Ammon's horn (tissue), 1 donor: Measurements from ENCODE around the gene UBR3.
"Not testable (repeated sequence)": the region's sequence is repeated elsewhere in the genome, so short reads cannot be mapped to it uniquely, and the experiment has no call there.

Experiments used
- DNase-seq: peaks from one replicate; pipeline ENCODE4 v3.0.0-alpha.2; 2016; ENCODE audit warnings: low spot score

Gene UBR3

DNA sequence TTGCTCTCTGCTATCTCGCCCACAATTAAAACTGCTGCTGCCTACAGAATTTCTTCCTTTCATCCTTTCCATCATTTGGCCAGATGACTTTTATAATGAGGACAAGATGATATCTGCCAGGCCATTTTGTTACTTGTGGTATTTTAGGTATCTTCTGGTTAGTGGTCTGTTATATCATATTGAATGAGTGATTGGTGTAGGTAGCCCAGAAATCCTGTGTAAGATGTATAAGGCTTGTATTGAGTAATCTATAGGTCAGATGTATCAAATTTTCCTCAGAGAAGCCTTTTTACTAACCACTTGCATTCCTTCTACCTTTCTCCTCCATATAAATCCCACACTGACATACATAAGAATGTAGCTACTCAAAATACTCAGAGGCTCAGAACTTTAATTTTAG, 118.3 kb downstream of the UBR3 start:
- no peak for DNase-seq

DNA sequence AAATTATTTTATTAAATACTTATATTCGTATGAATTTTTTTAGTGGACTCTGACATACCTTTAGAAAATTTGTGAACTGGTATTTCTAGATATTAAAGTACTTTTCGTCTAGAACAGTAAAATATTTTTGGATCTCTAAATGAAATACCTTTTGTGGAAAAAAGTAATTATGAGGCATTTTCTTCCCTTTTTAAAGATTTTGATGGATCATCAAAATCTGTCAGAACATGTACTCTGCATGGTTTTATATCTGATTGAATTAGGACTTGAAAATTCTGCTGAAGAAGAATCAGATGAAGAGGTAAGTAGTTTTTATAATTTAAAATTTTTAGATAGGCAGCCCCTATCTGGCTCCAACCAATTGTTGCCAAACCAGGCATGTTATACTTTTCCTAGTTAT, 118.8 kb downstream of the UBR3 start:
- DNase-seq, result no peak

DNA sequence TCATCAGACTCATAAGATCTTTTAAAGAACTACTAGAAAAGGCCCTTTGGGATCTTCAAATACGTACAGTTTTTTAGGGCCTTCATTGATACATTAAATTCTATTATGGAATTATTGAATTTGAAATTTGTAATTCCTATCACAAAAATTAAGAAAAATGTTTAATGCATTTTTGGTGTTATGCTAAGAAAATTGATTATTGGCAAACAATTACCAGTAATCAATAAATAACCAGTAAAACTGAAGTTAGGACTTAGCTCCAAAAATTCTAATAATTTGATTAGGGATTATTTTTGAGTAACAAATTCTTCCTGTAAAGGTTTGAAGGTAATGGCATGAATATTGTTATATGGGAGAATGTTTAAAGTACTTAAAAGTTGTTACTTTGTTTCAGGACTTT, 119.3 kb downstream of the UBR3 start:
- DNase-seq, result no peak

DNA sequence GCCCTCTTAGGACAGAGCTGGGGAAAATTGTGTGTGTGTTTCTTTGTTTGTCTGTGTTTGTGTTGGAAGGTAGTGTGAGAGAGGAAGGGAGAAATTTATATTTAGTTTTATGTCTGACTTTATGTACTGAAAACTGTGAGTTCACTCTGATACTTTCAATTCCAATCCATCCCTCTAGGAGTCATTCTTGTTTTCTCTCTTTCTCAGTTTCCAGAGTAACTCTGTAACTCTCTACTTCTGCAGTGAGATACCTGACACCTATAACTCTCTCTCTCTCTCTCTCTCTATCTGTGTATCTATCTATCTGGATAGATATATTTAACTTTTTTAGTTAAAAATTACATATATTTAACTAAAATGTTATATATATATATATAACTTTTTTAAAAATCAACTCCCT, 128.7 kb downstream of the UBR3 start:
- no peak for DNase-seq

DNA sequence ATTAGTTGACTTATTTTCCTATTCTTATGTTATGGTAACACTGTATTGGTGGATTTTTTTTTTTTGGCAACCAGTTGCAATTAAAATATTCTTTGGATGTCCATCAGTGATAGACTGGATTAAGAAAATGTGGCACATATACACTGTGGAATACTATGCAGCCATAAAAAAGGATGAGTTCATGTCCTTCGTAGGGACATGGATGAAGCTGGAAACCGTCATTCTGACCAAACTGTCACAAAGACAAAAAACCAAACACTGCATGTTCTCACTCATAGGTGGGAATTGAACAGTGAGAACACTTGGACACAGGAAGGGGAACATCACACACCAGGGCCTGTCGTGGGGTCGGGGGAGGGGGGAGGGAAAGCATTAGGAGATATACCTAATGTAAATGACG, 130.0 kb downstream of the UBR3 start:
- not testable (repeated sequence) for DNase-seq

DNA sequence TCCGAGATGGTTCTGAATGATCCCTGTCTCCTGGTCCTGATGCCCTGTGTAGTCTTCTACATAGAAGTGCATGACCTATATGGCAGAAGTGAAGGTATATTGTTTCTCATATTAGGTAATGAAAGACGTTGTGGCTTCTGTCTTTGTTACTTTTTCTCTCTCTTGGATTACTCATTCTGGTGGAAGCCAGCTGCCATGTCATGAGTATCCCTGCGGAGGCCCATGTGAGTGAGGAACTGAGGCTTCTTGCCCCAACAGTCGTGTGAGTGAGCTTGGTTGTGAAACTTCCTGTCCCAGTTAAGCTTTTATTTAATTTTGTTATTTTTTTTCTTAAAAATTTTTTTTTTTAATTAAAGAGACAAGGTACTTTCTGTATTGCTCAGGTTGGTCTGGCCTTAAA, 134.7 kb downstream of the UBR3 start:
- DNase-seq, result no peak

DNA sequence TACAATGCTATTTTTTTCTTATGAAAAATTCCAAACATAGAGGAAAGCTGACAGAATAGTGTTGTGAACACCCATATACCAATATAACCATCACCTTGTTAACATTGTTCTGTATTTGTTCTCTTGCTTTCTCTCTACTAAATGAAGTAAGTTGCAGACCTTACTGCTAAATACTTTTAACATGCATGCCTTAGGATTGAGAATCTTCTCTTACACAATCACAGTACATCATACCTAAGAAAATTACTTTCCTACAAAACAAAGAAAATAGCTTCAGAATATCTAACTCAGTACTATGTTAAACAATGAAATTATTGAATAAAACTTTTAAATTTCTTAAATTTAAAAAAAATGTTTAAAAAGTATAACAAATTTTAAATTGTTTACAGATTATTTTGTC, 136.5 kb downstream of the UBR3 start:
- no peak for DNase-seq

DNA sequence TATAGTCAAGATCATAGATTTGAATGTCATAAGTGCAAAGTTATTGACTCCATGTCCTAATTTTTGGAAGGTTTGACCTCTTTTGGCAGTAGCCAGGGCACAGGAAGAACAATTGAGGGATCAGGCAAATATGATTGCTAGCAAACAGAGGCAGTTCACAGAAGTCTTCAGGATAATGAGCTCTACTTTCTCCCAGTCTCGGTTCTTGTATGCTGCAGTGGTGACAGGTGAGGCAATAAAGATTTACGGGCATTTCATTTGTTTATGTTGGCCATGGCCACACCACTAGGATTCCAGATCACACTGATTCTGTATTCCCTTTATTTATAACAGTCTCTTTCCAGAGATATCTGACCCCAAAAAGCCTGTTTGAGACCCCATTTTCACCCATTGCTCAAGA, 137.5 kb downstream of the UBR3 start:
- DNase-seq, result no peak

DNA sequence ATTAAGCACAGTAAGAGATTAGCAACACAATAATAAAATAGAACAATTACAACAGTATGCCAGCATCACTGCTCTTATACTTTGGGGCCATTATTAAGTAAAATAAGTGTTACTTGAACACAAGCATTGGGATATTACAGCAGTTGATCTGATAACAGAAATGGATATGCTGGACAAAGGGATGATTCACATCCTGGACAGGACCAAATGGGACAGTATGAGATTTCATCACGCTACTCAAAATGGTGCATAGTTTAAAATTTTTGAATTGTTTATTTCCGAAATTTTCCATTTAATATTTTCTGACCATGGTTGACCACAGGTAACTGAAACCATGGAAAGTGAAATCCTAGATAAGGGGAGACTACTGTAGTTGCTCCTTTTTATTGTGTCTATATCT, 138.2 kb downstream of the UBR3 start:
- no peak for DNase-seq

DNA sequence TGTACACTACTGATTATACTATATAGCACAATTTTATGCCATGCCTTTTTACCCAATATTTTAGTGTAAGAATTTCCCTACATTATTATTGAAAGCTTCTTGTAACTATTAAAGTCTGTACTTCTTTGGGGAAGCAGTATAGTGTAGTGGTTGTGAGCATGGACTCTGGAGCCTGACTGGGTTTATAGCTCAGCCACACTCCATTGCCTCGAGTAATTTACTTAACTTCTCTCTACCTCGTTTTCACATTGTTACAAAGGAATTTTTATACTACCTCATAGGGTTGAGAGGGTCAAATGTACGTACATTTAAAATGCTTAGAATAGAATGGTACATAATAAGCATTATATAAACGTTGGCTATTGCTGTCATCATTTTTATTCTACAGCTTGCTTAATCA, 139.2 kb downstream of the UBR3 start:
- no peak for DNase-seq

DNA sequence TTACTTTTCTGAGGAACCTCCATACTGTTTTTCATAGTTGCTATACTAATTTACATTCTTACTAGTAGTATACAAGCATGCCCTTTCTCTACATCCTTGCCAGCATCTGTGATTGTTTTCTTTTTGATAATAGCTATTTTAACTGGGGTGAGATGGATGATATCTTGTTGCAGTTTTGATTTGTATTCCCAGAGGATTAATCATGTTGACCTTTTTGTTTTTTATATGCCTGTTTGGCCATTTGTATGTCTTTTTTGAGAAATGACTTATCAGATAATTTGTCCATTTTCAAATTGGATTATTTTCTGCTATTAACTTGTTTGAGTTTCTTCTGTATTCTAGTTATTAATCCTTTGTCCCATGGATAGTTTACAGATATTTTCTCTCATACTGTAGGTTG, 141.5 kb downstream of the UBR3 start:
- no peak for DNase-seq

DNA sequence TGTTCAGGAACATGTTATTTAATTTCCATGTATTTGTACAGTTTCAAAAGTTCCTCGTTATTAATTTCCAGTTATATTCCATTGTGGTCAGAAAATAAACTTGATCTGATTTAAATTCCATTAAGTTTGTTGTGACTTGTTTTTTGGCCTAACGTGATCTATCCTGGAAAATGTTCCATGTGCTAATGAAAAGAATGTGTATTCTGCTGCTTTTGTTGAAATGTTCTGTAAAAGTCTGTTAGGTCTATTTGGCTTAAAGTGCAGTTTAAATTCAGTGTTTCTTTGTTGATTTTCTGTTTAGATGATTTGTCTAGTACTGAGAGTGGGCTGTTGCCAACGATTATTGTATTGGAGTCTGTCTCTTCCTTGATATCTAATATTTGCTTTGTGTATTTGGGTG, 148.0 kb downstream of the UBR3 start:
- no peak for DNase-seq

DNA sequence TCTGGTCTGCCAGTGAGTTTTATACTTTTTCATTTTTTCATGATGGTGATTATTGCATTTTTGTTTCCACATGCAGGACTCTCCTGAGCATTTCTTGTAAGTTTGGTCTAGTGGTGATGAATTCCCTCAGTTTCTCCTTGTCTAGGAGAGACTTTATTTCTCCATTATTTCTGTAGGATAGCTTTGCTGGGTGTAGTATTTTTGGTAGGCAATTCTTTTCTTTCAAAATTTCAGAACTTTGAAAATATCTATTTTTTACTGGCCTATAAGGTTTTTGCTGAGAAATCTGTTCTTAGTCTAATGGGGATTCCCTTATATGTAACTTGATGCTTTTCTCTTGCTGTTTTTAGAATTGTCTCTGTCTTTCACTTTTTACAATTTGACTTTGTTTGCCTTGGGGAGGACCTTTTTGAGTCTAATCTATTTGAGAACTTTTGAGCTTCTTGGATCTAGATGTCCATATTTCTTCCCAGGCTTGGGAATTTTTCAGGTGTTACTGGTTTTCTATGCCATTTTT, 149.1 kb downstream of the UBR3 start:
- DNase-seq, result no peak

DNA sequence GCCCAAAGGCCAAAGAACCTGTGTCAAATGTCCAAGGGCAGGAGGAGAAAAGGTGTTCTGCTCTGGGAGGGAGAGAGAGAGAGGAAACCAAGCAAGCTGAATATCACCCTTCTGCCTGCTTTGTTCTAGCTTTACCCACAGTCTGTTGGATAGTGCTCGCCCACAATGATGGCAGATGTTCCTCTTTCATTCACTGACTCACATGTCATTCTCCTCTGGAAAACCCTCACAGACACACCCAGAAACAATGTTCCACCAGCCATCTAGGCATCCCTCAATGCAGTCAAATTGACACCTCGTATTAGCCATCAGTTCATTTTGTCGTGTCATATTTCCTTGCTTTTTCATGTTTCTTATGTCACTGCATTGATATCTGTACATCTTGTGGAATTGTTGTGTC, 150.3 kb downstream of the UBR3 start:
- DNase-seq, result peak; percentile 37

DNA sequence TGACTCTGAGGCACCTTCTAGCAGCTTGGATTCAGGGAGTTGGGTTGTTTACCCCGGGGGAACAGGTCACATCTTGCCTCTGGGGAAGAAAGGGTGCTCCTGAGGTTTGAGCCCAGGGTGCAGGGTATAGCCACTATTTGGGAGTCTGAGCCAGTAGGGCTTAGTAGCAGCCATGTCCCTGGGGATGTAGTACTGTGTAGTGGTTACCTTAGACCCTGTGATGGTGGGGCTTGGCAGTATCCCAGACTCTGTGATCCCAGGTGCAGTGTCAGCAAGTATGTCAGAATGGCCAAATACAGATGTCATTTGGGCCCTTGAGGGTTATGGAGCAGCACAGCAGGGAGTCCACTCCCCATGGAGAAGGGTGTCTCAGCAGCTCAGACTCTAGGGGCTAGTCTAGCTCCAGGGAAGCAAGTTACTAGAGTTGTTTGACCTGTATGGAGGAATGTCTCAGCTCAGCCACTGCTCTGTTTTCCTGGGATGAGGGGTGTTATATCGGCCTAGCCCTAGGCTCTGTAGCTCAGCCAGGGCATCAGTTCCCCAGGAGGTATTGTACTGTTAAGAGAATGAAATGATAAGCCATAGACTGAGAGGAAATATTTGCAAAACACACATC, 151.3 kb downstream of the UBR3 start:
- no peak for DNase-seq

DNA sequence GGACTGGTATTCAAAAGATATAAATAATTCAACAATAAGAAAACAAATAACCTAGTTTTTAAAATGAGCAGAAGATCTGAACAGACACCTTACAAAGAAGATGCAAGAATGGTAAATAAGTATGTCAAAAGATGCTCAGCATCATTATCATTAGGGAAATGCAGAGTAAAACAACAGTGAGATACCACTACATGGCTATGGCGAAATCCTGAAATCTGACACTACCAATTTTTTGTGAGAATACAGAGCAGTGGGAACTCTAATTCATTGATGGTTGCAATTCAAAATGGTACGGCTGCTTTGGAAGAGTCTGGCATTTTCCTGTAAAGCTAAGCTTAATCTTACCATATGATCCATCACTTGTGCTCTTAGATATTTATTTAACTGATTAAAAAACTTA, 151.8 kb downstream of the UBR3 start:
- DNase-seq, result no peak

DNA sequence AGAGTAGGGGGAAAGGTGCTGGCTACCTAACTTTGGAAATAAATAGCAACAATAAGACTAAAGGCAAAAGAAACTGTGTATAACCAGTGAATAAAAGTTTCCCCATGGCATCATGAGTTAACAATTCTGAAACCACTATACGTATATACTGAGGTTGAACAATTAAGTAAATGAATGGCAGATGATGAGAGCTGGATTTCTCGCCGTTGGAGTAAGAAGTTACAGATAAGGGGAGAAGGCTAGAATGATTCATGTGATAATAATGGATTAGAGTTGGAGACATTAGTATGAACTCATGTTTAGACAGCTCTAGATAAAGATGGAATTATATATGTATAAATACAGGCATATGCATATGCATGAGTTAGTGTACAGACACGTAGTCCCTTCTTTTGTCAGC, 152.7 kb downstream of the UBR3 start:
- no peak for DNase-seq

DNA sequence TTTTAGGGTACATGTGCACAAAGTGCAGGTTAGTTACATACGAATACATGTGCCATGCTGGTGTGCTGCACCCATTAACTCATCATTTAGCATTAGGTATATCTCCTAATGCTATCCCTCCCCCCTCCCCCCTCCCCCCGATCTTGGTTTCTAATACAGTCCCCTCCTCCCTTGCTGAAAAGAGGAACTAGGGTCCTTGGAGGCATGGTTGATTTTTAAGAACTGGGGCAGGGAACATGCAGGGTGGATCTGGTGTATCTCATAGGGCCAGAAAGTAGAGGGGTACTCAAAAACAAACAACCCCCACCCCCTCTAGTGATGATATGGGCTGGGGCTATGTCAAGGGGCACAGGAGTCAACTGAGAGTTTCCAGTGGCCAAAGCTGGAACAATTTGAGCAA, 153.4 kb downstream of the UBR3 start:
- no peak for DNase-seq

DNA sequence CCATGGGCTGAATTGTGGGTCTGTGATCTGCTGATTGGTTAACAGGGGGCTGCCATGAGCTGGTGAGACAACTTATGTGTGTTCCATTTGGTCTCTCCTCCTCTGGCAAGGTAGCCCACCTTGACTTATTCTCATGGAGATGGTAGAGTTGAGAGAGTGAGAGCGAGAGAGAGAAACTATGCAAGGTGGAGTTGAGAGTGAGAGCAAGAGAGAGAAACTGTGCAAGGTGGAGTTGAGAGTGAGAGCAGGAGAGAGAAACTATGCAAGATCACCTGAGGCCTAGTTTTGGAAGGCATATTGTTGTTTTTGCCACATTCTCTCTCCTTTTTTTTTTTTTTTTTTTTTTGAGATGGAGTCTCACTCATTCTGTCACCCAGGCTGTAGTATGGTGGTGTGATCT, 155.7 kb downstream of the UBR3 start:
- no peak for DNase-seq

DNA sequence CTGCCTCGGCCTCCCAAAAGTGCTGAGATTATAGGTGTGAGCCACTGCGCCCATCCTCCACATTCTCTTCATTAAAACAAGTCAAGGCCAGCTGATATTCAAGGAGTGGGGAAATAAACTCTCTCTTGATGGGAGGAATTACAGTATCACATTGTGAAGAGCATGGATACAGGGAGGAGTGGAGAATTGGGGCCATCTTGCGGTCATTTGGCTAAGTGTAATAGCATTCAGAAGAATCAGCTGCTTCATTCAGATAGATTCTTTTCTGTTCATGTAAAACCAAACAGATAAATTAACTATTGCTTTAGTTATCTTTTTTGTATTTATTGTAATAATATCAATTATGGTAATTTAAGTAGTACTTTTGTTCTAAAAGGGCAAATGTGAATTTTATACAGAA, 156.3 kb downstream of the UBR3 start:
- peak; percentile 64 for DNase-seq

DNA sequence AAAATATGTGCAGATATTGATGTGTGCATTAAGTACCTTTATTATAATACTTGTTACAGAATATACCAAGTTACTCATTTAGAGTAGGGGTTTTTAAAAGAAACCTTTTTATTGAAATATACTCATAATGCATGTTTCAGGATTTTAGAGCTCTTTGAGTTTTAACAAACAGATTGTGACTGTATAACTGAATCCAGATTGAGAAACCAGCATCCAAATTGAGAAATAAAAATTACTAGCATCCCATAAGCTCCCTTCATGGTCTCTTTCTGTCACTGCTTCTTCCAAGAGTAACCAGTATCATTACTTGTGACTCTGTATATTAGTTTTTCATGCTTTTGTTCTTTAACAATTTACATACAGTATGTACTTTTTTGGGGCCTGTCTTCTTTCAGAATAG, 156.9 kb downstream of the UBR3 start:
- no peak for DNase-seq

DNA sequence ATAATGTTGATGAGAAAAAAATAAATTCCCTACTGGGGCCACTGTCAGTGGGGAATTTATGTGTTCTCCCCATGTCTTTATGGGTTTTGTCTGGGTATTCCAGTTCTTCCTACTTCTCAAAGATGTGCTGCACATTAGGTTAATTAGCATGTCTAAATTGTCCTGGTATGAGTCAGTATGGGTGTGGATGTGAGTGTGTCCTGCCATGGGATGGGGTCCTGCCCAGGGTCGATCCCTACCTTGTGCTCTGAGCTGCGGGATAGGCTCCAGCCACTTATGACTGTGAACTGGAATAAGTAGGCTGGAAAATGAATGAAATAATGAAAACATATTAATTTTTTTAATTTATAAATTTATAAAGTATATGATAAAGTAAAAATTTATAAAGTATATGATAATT, 167.5 kb downstream of the UBR3 start:
- DNase-seq, result no peak

DNA sequence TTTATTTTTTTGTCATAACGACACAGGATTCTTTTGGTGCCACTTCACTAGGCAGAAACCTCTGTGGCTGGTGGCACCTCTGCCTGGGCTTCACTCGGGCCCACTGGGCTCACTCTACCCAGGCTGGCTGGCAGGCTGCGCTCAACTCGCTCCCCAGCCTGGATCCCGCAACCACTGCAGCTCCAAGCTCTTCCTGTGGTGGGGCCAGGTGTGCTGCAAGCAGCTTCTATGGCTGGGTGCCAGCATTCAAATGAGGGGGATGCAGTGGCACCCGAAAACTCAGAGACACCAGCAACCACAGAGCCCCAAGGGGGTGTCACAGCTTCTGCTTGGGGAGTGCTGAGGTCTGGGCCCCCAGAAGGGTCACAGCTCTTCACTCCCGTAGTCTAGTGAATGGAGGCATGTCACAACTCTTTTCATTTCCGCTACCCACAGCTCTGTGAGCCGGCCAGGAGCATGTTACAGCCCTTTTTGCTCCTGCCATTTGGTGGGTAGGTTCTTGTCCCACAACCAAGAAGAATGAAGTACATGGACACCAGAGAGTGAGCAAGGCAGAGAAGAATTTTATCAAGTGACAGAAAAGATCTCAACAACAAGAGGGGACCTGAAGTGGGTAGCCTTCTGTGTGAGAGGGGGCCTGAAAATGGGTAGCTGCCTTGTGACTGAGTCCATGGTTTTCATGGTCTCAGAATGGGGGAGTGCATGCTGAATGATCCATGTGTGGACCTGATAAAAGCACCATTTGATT, 170.1 kb downstream of the UBR3 start:
- no peak for DNase-seq

DNA sequence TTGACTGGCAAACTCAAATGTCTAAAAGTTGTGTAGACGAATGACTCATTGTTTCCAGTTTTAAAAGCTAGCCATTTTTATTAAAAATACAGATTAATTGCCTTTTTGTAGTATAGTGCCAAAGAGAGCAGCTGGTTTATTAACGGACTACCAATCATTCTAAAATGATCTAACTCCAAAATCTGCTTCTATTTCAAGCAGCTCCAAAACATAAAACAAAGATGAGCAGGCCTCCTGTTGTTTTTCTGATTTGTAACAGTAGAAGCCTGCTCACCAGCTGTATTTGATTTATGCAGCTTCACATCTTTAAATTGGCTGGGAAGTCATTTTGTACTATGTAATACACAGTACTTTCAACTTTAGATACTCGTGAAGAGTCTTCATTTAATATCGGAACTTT, 171.8 kb downstream of the UBR3 start:
- DNase-seq, result peak; percentile 22
